Mucosa of descending colon (tissue), 3 donors: ENCODE measurements around the gene CLCNKB. TPM values are rescaled to one million over a fixed set of nuclear protein-coding genes. Genes with fewer than 3 reads are reported as not detected.
"Not testable (repeated sequence)": the region's sequence is repeated elsewhere in the genome, so short reads cannot be mapped to it uniquely, and the experiment has no call there.

Experiments
- ATAC-seq: fragments of 200-7000 bp; cut with Tn5 transposase; one replicate; pipeline ENCODE4 v1.9.1; 2020; ENCODE audit warnings: mild to moderate bottlenecking, moderate library complexity
- DNase-seq, 3 donors: peaks; one replicate each; pipeline ENCODE4 v3.0.0-alpha.2; 2020
- H3K36me3 ChIP-seq: fragments of 200-600 bp; one replicate; pipeline ENCODE4 v1.8.0; 2021; ENCODE audit warnings: low read depth, mild to moderate bottlenecking
- H3K4me1 ChIP-seq: fragments of 200-600 bp; one replicate; pipeline ENCODE4 v1.8.0; 2021; ENCODE audit warnings: low read depth, mild to moderate bottlenecking
- H3K4me3 ChIP-seq: fragments of 200-600 bp; one replicate; pipeline ENCODE4 v1.8.0; 2021; ENCODE audit warnings: mild to moderate bottlenecking
- H3K9me3 ChIP-seq: fragments of 200-600 bp; one replicate; pipeline ENCODE4 v1.8.0; 2021; ENCODE audit warnings: mild to moderate bottlenecking
- CTCF ChIP-seq: fragments of 200-600 bp; IDR thresholded peaks from one replicate; pipeline ENCODE4 v1.8.0; 2022; ENCODE audit warnings: antibody characterized with exemption, mild to moderate bottlenecking
- intact Hi-C, 2 donors: fragments of 100-400 bp; cut with DNase I in 1 of 2; cut with micrococcal nuclease in 1 of 2; formaldehyde crosslinking; loops; one replicate each; pipeline versions ENCODE4 v1.11.0 to v1.11.1; 2022; cut with DNase I, micrococcal nuclease
- total RNA-seq, 3 donors: library from RNA; stranded (reverse); fragmentation: NEBNext Ultra II Directional in 2 of 3; extraction: Animal tissue kit (Norgen Biotek cat#: 25700) in 2 of 3; gene quantifications; one replicate each; pipeline versions ENCODE4 v1.2.1 to v1.2.4, GENCODE V29; 2021 to 2023
- donor health status: DM: no; HTN: no; CAD: no; lungs with moderate emphysema.
- donor health status: DM: no; HTN: no; CAD: no.
- donor health status: DM: no; HTN: yes; CAD: no.

CLCNKB gene
- total RNA-seq, 3 donors from 2014 or later: 1.2 TPM; not detected in 2

GRCh38 chr1:16050328-16050727 lies 6.7 kb downstream of the CLCNKB start:
- no peak for ATAC-seq
- peaks cover 3% of the 10 kb centered on the region for H3K4me1 ChIP-seq
- DNase-seq: no peak
- no peaks in the 10 kb centered on the region for H3K9me3 ChIP-seq
- H3K4me3 ChIP-seq: no peak overlapping the region
- intact Hi-C loops: loop anchor here in 1 of 2 donors (10.0 kb wide), 1 partner anchor 46 kb away; the partner anchor contains the start of gene SRARP
- TF ChIP-seq CTCF: no peak
- no peaks in the 10 kb centered on the region for H3K36me3 ChIP-seq

GRCh38 chr1:16051039-16051438 lies 7.5 kb downstream of the CLCNKB start:
- Histone ChIP-seq H3K4me1 (peaks cover 7% of the 10 kb centered on the region), H3K36me3 (no peaks in the 10 kb centered on the region), H3K4me3 (no peak overlapping the region), H3K9me3 (no peaks in the 10 kb centered on the region)
- ATAC-seq: no peak
- intact Hi-C loops: loop anchor here in 1 of 2 donors (10.0 kb wide), 1 partner anchor 46 kb away; the partner anchor contains the start of gene SRARP
- no peak for DNase-seq
- no peak for TF ChIP-seq CTCF

DNA sequence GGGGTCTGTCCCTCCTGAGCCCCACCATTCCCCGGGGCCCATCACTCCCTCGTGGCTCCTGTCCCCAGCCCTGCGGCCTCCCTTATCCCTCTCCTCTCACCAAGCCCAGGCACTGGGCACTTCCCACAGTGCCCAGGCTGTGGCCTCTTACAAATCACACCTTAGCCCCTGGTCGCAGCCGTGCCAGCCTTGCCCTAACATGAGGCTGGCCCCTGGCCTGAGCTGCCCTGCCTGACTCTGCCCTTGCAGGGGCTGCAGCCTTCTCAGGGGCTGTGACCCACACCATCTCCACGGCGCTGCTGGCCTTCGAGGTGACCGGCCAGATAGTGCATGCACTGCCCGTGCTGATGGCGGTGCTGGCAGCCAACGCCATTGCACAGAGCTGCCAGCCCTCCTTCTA lies 8.4 kb downstream of the CLCNKB start:
- H3K9me3 ChIP-seq, H3K4me1 ChIP-seq, H3K36me3 ChIP-seq, DNase-seq, H3K4me3 ChIP-seq, ATAC-seq: not testable (repeated sequence)
- intact Hi-C loops: loop anchor here in 1 of 2 donors (10.0 kb wide), 1 partner anchor 47 kb away; the partner anchor contains the start of gene SRARP

- Histone ChIP-seq H3K36me3 (no peaks in the 10 kb centered on the region), H3K9me3 (no peaks in the 10 kb centered on the region), H3K4me1 (peaks cover 5% of the 10 kb centered on the region), H3K4me3 (no peak overlapping the region)
- no peak for TF ChIP-seq CTCF
- ATAC-seq (no peak), DNase-seq (no peak)
- intact Hi-C loops: loop anchor here in 1 of 2 donors (10.0 kb wide), 1 partner anchor 49 kb away; the partner anchor contains the start of gene SRARP
Measured at GRCh38 chr1:16053781-16054502, 10.4 kb downstream of the CLCNKB start.

DNA sequence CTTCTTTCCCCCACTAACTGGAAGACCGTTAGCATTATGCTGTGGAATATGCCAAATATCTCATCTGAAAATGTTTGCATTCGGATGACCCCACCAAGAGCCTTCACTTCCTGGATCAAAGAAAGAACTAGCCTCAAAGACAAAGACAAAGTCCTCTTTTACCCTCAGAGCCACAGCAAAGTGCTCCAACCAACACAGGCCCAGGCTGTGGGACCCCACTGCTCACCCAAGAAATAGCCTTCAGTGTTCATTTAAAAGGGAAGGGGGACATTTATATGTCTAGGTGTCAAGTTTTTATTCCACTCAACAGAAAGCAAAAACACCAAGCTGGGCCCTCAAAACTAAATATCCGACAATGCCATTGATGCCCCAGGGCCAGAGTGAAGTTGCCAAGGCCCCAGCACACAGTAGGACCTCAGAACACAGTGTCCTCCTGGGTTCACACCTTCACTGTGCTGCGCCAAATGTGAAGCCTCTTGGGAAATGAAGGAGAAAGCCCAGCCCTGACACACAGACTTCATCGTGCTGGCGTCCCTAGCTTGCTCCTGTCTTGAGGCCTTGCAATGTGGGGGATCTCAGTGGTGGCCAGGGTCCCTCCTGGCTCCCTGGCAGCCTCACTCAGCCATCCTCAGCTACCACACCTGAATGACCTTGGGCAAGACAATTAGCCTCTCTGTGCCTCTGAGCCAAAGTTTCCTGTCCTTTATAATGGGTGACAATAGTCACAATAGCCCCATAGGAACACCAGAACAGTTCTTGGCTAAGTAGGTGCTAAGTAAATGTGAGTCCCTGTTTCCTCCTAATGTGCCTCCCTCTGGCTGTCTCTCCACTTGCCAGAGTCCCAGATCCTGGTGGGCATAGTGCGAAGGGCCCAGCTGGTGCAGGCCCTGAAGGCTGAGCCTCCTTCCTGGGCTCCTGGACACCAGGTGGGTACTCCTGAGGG lies 11.3 kb downstream of the CLCNKB start:
- Histone ChIP-seq H3K36me3 (no peaks in the 10 kb centered on the region), H3K4me3 (no peak overlapping the region), H3K9me3 (no peaks in the 10 kb centered on the region), H3K4me1 (peaks cover 4% of the 10 kb centered on the region)
- no peak for ATAC-seq
- intact Hi-C loops: loop anchor here in 1 of 2 donors (10.0 kb wide), 1 partner anchor 50 kb away; the partner anchor contains the start of gene SRARP
- no peak for DNase-seq
- TF ChIP-seq CTCF: no peak
